HG03521 (cell line): Measurements from ENCODE around the gene FOXN3.
A peak's percentile ranks its signal among the peaks of the same experiment; 100 is the strongest.
"Not testable (repeated sequence)": the region's sequence is repeated elsewhere in the genome, so short reads cannot be mapped to it uniquely, and the experiment has no call there.

Experiments
- ATAC-seq: cut with Tn5 transposase; IDR thresholded peaks from one replicate; pipeline ENCODE4 v1.9.1; 2021; ENCODE audit warnings: mild to moderate bottlenecking, moderate library complexity; ENCODE audit not compliant: unreplicated experiment

Gene FOXN3

GRCh38 chr14:89309670-89310177, 107.3 kb downstream of the FOXN3 start:
- ATAC-seq, result no peak

- ATAC-seq, result peak; percentile 26
Observed at GRCh38 chr14:89308232-89308959, 108.6 kb downstream of the FOXN3 start.

GRCh38 chr14:89307409-89307808, 109.6 kb downstream of the FOXN3 start:
- no peak for ATAC-seq

- peak; percentile 50 for ATAC-seq
Observed at GRCh38 chr14:89304972-89305703, 111.9 kb downstream of the FOXN3 start.

- ATAC-seq, result no peak
Observed at GRCh38 chr14:89304561-89304960, 112.5 kb downstream of the FOXN3 start.

GRCh38 chr14:89303456-89304435, 113.3 kb downstream of the FOXN3 start:
- peak; percentile 54 for ATAC-seq

- no peak for ATAC-seq
Observed at GRCh38 chr14:89302396-89302950, 114.6 kb downstream of the FOXN3 start.

GRCh38 chr14:89299587-89299986, 117.4 kb downstream of the FOXN3 start:
- ATAC-seq, result no peak

- ATAC-seq, result no peak
Observed at GRCh38 chr14:89298056-89298834, 118.8 kb downstream of the FOXN3 start.

- ATAC-seq, result no peak
Observed at GRCh38 chr14:89296281-89296745, 120.7 kb downstream of the FOXN3 start.

GRCh38 chr14:89294872-89295271, 122.2 kb downstream of the FOXN3 start:
- ATAC-seq, result no peak

GRCh38 chr14:89294469-89294868, 122.6 kb downstream of the FOXN3 start:
- not testable (repeated sequence) for ATAC-seq

- no peak for ATAC-seq
Observed at GRCh38 chr14:89294060-89294459, 123.0 kb downstream of the FOXN3 start.

- no peak for ATAC-seq
Observed at GRCh38 chr14:89293314-89293916, 123.6 kb downstream of the FOXN3 start.

- no peak for ATAC-seq
Observed at GRCh38 chr14:89292579-89293313, 124.3 kb downstream of the FOXN3 start.

- no peak for ATAC-seq
Observed at GRCh38 chr14:89291351-89291940, 125.6 kb downstream of the FOXN3 start.

- ATAC-seq, result no peak
Observed at GRCh38 chr14:89290813-89291212, 126.2 kb downstream of the FOXN3 start.

GRCh38 chr14:89289477-89289876, 127.6 kb downstream of the FOXN3 start:
- ATAC-seq, result no peak
